Esophagus muscularis mucosa (tissue), 4 donors: Measurements from ENCODE around the gene FN1.

ENCODE experiments used
- CTCF ChIP-seq, 3 experiments: fragments of 200-600 bp in 2 of 3; fragments of 450-650 bp in 1 of 3; sonication (generic) in 2 of 3; IDR thresholded peaks; one replicate each; pipeline ENCODE4 v1.5.1; 2017 to 2019; ENCODE audit warnings: antibody characterized with exemption in 3 of 3, mild to moderate bottlenecking in 2 of 3, moderate library complexity in 1 of 3
- EP300 ChIP-seq: sonication (generic); formaldehyde crosslinking; IDR thresholded peaks from one replicate; pipeline ENCODE4 v1.6.1; 2017; ENCODE audit warnings: antibody characterized with exemption
- POLR2AphosphoS5 ChIP-seq, 2 donors: sonication (generic); formaldehyde crosslinking; IDR thresholded peaks; one replicate each; pipeline ENCODE4 v1.6.1; 2017; ENCODE audit warnings: antibody characterized with exemption in 2 of 2

GRCh38 chr2:215311625-215312396, 124.1 kb downstream of the FN1 start, which contains the start of gene ATIC:
- TF ChIP-seq EP300 (no peak), CTCF (IDR thresholded peaks at IDR 0.05) (peak; percentile 14 to 32 (median 24)), POLR2AphosphoS5 (IDR thresholded peaks at IDR 0.05) (peak; percentile 79 to 85)
